Muscle layer of duodenum (tissue), 2 donors: ENCODE results near the gene TTLL11.

ENCODE experiments used
- H3K27ac ChIP-seq: one replicate; pipeline ENCODE4 v1.7.0; 2013; ENCODE audit warnings: mild to moderate bottlenecking, low read length
- H3K27me3 ChIP-seq: one replicate; pipeline ENCODE4 v1.7.0; 2013; ENCODE audit warnings: low read depth, mild to moderate bottlenecking, control low read depth, low read length
- H3K36me3 ChIP-seq, 2 donors: one replicate each; pipeline ENCODE4 v1.7.0; 2013; ENCODE audit warnings: low read length in 2 of 2, control low read depth in 1 of 2, mild to moderate bottlenecking in 1 of 2; ENCODE audit not compliant: insufficient read depth in 2 of 2, control insufficient read depth in 1 of 2
- H3K4me1 ChIP-seq, 2 donors: one replicate each; pipeline ENCODE4 v1.7.0; 2013; ENCODE audit warnings: low read length in 2 of 2, mild to moderate bottlenecking in 2 of 2, control low read depth in 1 of 2, moderate library complexity in 1 of 2; ENCODE audit not compliant: insufficient read depth in 2 of 2, control insufficient read depth in 1 of 2
- H3K4me3 ChIP-seq, 2 donors: one replicate each; pipeline ENCODE4 v1.7.0; 2013; ENCODE audit warnings: low read length in 2 of 2, low read depth in 1 of 2, mild to moderate bottlenecking in 1 of 2
- H3K9me3 ChIP-seq, 2 donors: one replicate each; pipeline ENCODE4 v1.7.0; 2013; ENCODE audit warnings: low read length in 2 of 2, control low read depth in 1 of 2, mild to moderate bottlenecking in 1 of 2; ENCODE audit not compliant: control insufficient read depth in 1 of 2
- donor health status: healthy.

Gene TTLL11

GRCh38 chr9:122115176-122116035 lies 22.3 kb upstream of the TTLL11 start:
- H3K4me1 ChIP-seq, result no peaks in the 10 kb centered on the region
- H3K27me3 ChIP-seq, result no peaks in the 10 kb centered on the region

DNA sequence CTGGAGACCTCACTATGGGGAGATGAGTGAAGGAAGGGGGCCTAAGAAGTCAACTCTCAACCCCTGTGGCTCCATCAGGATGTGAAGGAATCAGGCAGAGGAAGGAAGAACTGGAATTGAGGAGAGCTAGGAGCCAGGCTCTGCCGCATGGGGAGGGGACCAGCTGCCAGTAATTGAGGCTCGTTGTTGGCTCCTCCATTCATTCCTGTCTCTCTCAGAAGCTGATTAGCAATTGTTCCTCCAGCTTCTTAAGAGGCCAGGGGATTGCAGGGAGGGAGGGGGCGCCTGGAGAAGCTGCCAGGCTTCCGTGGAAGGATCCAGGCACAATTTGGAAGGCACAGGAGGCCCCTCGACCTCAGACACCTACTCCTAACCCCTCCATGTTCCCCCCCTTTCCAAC lies 20.5 kb upstream of the TTLL11 start:
- Histone ChIP-seq H3K4me1 (no peaks in the 10 kb centered on the region), H3K27me3 (no peaks in the 10 kb centered on the region), H3K9me3 (no peaks in the 10 kb centered on the region), H3K4me3 (no peak overlapping the region), H3K27ac (no peak overlapping the region), H3K36me3 (no peaks in the 10 kb centered on the region)

More at GRCh38 chr9:122115176-122116035, 22.3 kb upstream of the TTLL11 start:
- H3K4me3 ChIP-seq, result no peak overlapping the region
- no peak overlapping the region for H3K27ac ChIP-seq
- H3K36me3 ChIP-seq, result no peaks in the 10 kb centered on the region
- no peaks in the 10 kb centered on the region for H3K9me3 ChIP-seq

GRCh38 chr9:122112238-122112637 lies 19.1 kb upstream of the TTLL11 start:
- Histone ChIP-seq H3K9me3 (no peaks in the 10 kb centered on the region), H3K4me3 (no peak overlapping the region), H3K4me1 (peaks cover 0 to 7% of the 10 kb centered on the region in 2 donors), H3K27me3 (no peaks in the 10 kb centered on the region), H3K27ac (no peak overlapping the region), H3K36me3 (no peaks in the 10 kb centered on the region)

GRCh38 chr9:122111413-122112085 lies 18.4 kb upstream of the TTLL11 start:
- Histone ChIP-seq H3K4me1 (peaks cover 0 to 13% of the 10 kb centered on the region in 2 donors), H3K9me3 (no peaks in the 10 kb centered on the region), H3K27me3 (no peaks in the 10 kb centered on the region), H3K27ac (no peak overlapping the region), H3K36me3 (no peaks in the 10 kb centered on the region), H3K4me3 (no peak overlapping the region)

DNA sequence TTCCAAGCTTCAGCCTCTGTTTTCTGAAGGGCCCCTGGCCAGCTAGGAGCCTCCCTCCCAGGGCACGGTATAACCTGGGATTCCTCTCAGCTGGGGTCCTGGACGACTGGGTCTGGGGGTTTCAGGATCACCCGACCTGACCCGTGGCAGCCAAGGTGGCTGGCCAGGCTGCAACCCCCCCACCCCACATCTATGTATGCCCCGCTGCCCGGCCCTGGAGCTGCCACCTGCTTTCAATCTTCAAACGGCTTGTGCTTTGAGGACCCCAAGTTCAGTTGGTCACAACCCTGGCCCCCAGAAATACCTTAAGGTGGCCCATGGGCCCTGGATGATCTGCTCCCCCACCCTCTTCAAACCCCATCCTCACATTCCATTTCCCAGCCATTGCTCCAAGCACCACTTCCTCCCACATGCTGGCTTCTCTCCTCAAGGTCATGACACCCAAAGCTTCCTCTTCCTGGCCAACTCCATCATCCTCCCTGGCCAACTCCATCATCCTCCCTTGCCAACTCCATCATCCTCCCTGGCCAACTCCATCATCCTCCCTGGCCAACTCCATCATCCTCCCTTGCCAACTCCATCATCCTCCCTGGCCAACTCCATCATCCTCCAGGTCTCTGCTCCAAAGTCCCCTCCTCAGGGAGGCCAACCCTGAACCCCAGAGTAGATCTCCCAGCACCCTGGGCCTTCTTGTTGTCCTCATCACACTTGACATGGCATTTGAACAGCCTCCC lies 17.2 kb upstream of the TTLL11 start:
- Histone ChIP-seq H3K9me3 (no peaks in the 10 kb centered on the region), H3K36me3 (no peaks in the 10 kb centered on the region), H3K4me1 (peaks cover 0 to 20% of the 10 kb centered on the region in 2 donors), H3K27me3 (no peaks in the 10 kb centered on the region), H3K27ac (no peak overlapping the region), H3K4me3 (no peak overlapping the region)

- no peak overlapping the region for H3K4me3 ChIP-seq
- H3K27ac ChIP-seq, result no peak overlapping the region
Observed at GRCh38 chr9:122109035-122109813, 16.1 kb upstream of the TTLL11 start.

DNA sequence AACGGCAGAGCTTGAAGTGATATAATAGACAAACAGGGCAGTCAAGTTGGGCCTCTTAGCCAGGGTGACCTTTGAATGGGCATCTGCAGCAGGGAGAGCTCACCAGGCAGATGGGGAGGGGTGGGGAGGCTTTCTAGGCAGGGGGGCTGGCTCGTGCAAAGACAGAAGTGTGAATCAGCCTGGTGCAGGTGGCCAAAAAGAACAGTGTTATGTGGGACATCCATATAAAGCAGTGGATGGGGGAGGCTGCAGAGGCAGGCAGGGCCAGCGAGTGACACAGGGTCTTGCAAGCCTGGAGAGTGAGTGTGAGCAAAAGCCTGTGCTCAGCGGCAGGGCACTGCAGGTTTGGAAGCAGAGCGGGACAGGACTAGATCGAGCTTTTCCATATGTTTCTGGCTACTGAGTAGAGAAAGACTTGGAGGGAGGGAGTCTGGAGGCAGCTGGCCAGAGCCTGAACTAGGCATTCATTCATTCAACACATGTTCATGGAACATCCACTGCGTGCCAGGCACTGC lies 14.2 kb upstream of the TTLL11 start:
- Histone ChIP-seq H3K27me3 (no peaks in the 10 kb centered on the region), H3K27ac (no peak overlapping the region), H3K9me3 (peaks cover 0 to 3% of the 10 kb centered on the region in 2 donors), H3K4me3 (no peak overlapping the region), H3K4me1 (peaks cover 0 to 20% of the 10 kb centered on the region in 2 donors), H3K36me3 (no peaks in the 10 kb centered on the region)

More at GRCh38 chr9:122109035-122109813, 16.1 kb upstream of the TTLL11 start:
- Histone ChIP-seq H3K9me3 (peaks cover 0 to 2% of the 10 kb centered on the region in 2 donors), H3K4me1 (peaks cover 0 to 20% of the 10 kb centered on the region in 2 donors), H3K27me3 (no peaks in the 10 kb centered on the region), H3K36me3 (no peaks in the 10 kb centered on the region)

DNA sequence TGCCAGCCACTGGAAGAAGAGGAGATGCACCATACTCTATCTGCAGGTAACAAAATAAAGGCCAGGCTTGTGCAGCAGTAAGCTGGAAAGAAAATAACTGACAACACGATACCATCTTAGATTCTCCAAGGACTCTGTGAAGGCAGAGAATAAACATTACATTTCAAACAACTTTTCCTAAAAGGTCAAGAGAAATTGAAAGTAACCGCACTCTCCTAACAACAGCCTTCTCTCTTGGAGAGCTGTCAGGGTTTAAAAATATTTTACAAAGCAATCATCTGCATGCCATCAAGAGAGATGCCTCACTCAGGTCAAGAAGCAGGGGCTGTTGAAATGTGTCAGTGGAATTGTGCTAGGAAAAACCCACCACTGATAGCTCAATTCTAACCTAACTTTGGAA lies 13.5 kb upstream of the TTLL11 start:
- Histone ChIP-seq H3K27ac (no peak overlapping the region), H3K36me3 (no peaks in the 10 kb centered on the region), H3K4me3 (no peak overlapping the region), H3K9me3 (peaks cover 0 to 3% of the 10 kb centered on the region in 2 donors), H3K27me3 (no peaks in the 10 kb centered on the region), H3K4me1 (peaks cover 0 to 20% of the 10 kb centered on the region in 2 donors)

DNA sequence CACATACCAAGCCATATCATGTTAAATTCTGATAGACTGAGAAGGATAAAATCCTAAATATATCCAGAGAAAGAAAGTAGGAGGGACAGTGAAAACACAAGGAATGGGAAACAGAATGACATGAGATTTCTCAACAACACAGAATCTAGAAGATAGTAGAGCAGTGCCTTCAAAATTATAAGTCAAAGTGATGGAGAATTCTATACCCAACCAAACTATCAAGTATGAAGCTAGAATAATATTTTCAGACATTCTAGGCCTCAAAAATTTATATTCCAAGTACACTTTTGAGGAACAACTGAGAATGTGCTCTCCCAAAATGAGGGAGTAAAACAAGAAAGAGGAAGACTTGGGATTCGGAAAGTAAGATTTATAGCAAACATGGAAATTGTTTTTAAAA lies 10.9 kb upstream of the TTLL11 start:
- no peaks in the 10 kb centered on the region for H3K27me3 ChIP-seq
- H3K4me3 ChIP-seq, result no peak overlapping the region
- no peak overlapping the region for H3K27ac ChIP-seq
- peaks cover 0 to 26% of the 10 kb centered on the region in 2 donors for H3K4me1 ChIP-seq
- peaks cover 0 to 3% of the 10 kb centered on the region in 2 donors for H3K9me3 ChIP-seq
- no peaks in the 10 kb centered on the region for H3K36me3 ChIP-seq

DNA sequence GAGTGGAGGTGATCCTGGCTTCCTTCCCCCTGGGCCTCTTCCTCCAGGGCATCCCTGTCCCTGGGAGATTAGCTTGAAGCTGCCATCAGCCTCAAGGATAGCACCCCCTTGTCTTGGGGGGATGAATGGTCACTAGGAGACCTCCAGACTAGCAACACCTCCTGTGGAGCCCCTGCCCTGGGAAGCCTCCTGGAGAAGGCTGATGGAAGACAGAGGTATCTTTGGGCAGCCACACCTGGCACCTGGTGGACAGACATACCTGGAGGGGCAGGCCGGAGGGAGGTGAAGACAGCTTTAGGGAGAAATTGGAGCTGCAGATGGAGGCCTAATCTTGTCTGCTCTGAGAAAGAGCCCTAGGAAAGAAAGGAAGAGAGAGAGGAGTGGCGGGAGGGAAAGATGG lies 9.0 kb upstream of the TTLL11 start:
- peaks cover 0 to 3% of the 10 kb centered on the region in 2 donors for H3K9me3 ChIP-seq
- no peaks in the 10 kb centered on the region for H3K27me3 ChIP-seq
- H3K4me3 ChIP-seq, result no peak overlapping the region

More for the DNA sequence above, 9.0 kb upstream of the TTLL11 start:
- Histone ChIP-seq H3K27ac (no peak overlapping the region), H3K36me3 (no peaks in the 10 kb centered on the region), H3K4me1 (peaks cover 0 to 18% of the 10 kb centered on the region in 2 donors)
